Measurements from ENCODE around the gene DDX51. TPM values are rescaled to one million over a fixed set of nuclear protein-coding genes. Genes with fewer than 3 reads are reported as not detected.

DDX51 gene
- total and polyA plus RNA-seq, 2 donors (not counting 1 experiment from before 2014, with no cell fraction given): 46.3 to 60.8 TPM

- Histone ChIP-seq H3K27ac (ENCODE audit: low read length in 2 of 2) (no peak overlapping the region), H3K27me3 (replicated peaks in 1 of 4; ENCODE audit: control extremely low read depth in 1 of 4, control insufficient read depth in 3 of 4, insufficient read depth in 4 of 4, low read length in 3 of 4) (no peaks in the 10 kb centered on the region), H3K4me3 (ENCODE audit: control extremely low read depth in 1 of 5, extremely low read depth in 1 of 5, insufficient read depth in 1 of 5, low read depth in 2 of 5, low read length in 4 of 5) (no peak overlapping the region), H2AFZ (ENCODE audit: insufficient read depth, low read depth, low read length, poor library complexity, severe bottlenecking) (no peak overlapping the region), H3K9ac (ENCODE audit: low read length) (no peak overlapping the region), H4K20me1 (ENCODE audit: control insufficient read depth, insufficient read depth, low read length, poor library complexity, severe bottlenecking) (no peaks in the 10 kb centered on the region), H3K9me3 (ENCODE audit: control extremely low read depth in 1 of 3, control insufficient read depth in 2 of 3, insufficient read depth in 1 of 3, low read length in 2 of 3) (peaks cover 0 to 3% (median 0%) of the 10 kb centered on the region in 3 donors), H3K4me2 (replicated peaks; ENCODE audit: low read depth, low read length, poor library complexity, severe bottlenecking) (no peak overlapping the region), H3K36me3 (replicated peaks in 1 of 2; ENCODE audit: control extremely low read depth in 1 of 2, control insufficient read depth in 1 of 2, extremely low read depth in 1 of 2, insufficient read depth in 2 of 2, low read length in 1 of 2) (peaks cover 0 to 26% of the 10 kb centered on the region in 2 experiments), H3K79me2 (ENCODE audit: control insufficient read depth, insufficient read depth, low read length) (peaks cover 5% of the 10 kb centered on the region), H3K4me1 (ENCODE audit: control insufficient read depth in 2 of 2, insufficient read depth in 2 of 2, low read length in 2 of 2) (no peaks in the 10 kb centered on the region)
- 94% methylated on average over 3 of the region's 3 CpGs for WGBS (ENCODE audit: insufficient coverage)
- no peaks in the 10 kb centered on the region for H3K4me1 Mint-ChIP-seq
- peaks cover 2% of the 10 kb centered on the region for H3K9me3 Mint-ChIP-seq (ENCODE audit: insufficient read depth)
- TF ChIP-seq CTCF (IDR thresholded peaks at IDR 0.05) (no peak), EZH2 (IDR thresholded peaks at IDR 0.05; ENCODE audit: borderline replicate concordance, insufficient read depth, low read depth, low read length, poor library complexity, severe bottlenecking) (no peak)
- ChIA-PET POLR2A (no interaction called here), CTCF (no interaction called here)
- ATAC-seq (ENCODE audit: low read depth): no peak
- intact Hi-C loops (cut with micrococcal nuclease): no loop called here
- no peaks in the 10 kb centered on the region for H3K27me3 Mint-ChIP-seq
- DNase-seq: no peak
- no peak overlapping the region for H3K4me3 Mint-ChIP-seq
- no peak overlapping the region for H3K27ac Mint-ChIP-seq
These were observed 15.1 kb downstream of the DDX51 start for GRCh38 chr12:132129007-132129406.

- no peak for TF ChIP-seq EZH2 (IDR thresholded peaks at IDR 0.05; ENCODE audit: borderline replicate concordance, insufficient read depth, low read depth, low read length, poor library complexity, severe bottlenecking)
- TF ChIP-seq CTCF (IDR thresholded peaks at IDR 0.05): no peak
- Histone ChIP-seq H4K20me1 (ENCODE audit: control insufficient read depth, insufficient read depth, low read length, poor library complexity, severe bottlenecking) (no peaks in the 10 kb centered on the region), H3K27me3 (replicated peaks in 1 of 4; ENCODE audit: control extremely low read depth in 1 of 4, control insufficient read depth in 3 of 4, insufficient read depth in 4 of 4, low read length in 3 of 4) (no peaks in the 10 kb centered on the region), H3K27ac (ENCODE audit: low read length in 2 of 2) (no peak overlapping the region), H3K9me3 (ENCODE audit: control extremely low read depth in 1 of 3, control insufficient read depth in 2 of 3, insufficient read depth in 1 of 3, low read length in 2 of 3) (peaks cover 0 to 3% (median 0%) of the 10 kb centered on the region in 3 donors), H3K9ac (ENCODE audit: low read length) (no peak overlapping the region), H3K4me2 (replicated peaks; ENCODE audit: low read depth, low read length, poor library complexity, severe bottlenecking) (no peak overlapping the region), H2AFZ (ENCODE audit: insufficient read depth, low read depth, low read length, poor library complexity, severe bottlenecking) (no peak overlapping the region), H3K4me3 (ENCODE audit: control extremely low read depth in 1 of 5, extremely low read depth in 1 of 5, insufficient read depth in 1 of 5, low read depth in 2 of 5, low read length in 4 of 5) (no peak overlapping the region), H3K36me3 (replicated peaks in 1 of 2; ENCODE audit: control extremely low read depth in 1 of 2, control insufficient read depth in 1 of 2, extremely low read depth in 1 of 2, insufficient read depth in 2 of 2, low read length in 1 of 2) (peaks cover 0 to 32% of the 10 kb centered on the region in 2 experiments), H3K79me2 (ENCODE audit: control insufficient read depth, insufficient read depth, low read length) (peaks cover 6% of the 10 kb centered on the region), H3K4me1 (ENCODE audit: control insufficient read depth in 2 of 2, insufficient read depth in 2 of 2, low read length in 2 of 2) (no peaks in the 10 kb centered on the region)
- ChIA-PET CTCF (no interaction called here), POLR2A (no interaction called here)
- 97% methylated on average over 6 of the region's 8 CpGs for WGBS (ENCODE audit: insufficient coverage)
- intact Hi-C loops (cut with micrococcal nuclease): no loop called here
- ATAC-seq (ENCODE audit: low read depth) (no peak), DNase-seq (no peak)
- Mint-ChIP-seq H3K27ac (no peak overlapping the region), H3K4me1 (no peaks in the 10 kb centered on the region), H3K9me3 (ENCODE audit: insufficient read depth) (peaks cover 2% of the 10 kb centered on the region), H3K27me3 (no peaks in the 10 kb centered on the region), H3K4me3 (no peak overlapping the region)
These were observed 17.1 kb downstream of the DDX51 start for GRCh38 chr12:132127041-132127440.

Measured in B cell (primary cell).